ENCODE data around the gene TUT1.
"Not testable (repeated sequence)": the region's sequence is repeated elsewhere in the genome, so short reads cannot be mapped to it uniquely, and the experiment has no call there.

Gene TUT1

DNA sequence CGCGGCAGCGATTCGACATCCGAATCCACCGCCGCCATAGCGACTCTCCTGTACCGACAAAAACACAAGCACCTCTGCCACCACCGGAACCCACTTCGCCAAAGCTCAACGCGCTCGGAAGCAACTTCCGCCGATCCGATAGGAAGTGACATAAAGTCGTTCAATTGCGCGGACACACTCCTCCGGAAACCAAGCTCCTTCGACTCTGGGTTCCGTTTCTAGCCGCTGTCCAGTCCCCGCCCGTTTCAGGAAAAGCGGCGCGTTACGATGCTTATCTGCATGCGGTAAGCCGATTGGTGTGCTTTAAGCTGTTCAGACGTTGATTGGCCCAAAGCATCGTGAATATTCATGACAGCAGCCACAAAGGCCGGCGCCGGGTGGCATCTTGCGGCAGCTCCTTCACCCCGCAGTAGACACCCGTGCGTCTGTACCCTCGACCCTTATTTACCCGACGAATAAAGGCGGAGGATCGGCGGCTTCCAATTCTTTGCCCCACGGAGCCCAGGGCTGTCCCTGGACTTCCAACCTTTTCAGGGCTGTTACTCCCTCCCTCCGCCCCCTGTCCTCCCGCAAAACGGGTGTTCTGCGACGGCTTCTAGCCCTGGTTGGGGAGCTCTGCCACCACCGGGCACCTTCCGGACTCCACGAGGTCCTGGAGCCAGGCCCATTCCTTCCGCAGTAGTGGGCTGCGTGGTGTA lies at the start of gene TUT1:
Gene TUT1, minus strand, starts transcription at position 76 of the 698 bp plus-strand sequence. Its CDS starts 38 bp downstream, at position 38.
- peak; percentile 97 for DNase-seq

DNA sequence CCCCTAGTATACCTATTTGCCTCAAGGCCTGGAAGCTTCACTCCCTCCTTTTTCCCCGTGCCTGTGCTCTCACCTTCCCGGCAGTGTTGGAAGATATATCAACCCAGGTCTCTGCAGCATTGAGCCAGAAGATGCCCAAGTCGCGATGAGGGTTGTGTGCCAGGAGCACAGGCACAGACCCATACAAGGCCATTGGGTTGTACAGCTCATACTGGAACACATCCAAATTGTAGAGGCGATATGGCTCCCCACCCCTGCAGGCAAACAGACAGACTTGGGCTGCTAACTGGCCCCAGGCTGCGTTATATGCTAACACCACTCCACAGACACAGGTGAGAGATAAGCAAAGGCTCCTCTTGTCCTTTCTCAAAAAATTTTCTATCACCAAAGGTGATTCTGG lies 41.2 kb upstream of the TUT1 start:
- DNase-seq = no peak

DNA sequence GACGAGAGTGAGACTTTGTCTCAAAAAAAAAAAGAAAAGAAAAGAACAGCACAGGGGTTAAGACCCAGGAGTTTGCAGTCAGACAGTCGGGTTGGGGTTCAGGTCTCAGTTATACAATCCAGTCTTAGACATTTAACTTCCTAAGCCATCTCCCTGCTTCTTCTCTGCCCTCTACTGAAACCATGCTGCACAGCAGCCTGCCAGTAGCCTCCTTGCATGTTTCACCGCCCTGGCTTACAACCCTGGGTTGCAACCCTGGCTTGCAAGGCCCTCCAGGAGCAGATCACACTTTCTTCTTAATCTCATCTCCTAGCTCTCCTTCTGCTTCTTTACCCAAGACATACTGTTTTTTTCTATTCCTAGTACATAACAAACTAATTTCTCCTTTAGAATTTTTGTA lies 36.4 kb upstream of the TUT1 start:
- DNase-seq = no peak

DNA sequence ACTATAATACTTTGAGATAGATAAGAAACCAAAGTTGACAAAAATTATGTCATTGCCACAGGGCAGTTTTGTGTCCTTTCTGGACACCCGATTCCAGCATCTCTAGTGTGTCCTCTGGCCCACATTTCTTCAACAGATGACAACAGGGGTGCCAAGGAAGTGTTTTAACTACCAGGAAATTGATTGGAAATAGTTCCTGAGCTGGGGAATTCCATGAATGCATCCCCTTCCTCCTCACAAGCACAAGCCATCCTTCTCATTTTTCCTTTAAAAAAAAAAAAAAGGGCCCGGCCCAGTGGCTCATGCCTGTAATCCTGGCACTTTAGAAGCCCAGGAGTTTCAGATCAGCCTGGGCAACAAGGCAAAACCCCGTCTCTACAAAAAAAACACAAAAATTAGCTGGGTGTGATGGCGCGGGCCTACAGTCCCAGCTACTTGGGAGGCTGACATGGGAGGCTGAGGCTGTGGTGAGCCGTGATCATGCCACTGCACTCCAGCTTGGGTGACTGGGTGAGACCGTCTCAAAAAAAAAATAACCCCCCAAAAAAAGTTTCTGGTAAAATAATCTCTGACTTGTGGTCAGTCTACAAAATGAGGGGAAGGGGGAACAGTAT lies 31.3 kb upstream of the TUT1 start:
- no peak for DNase-seq

GRCh38 chr11:62621567-62622470 lies 30.5 kb upstream of the TUT1 start, which contains the start of gene B3GAT3:
Gene B3GAT3 (minus strand): TSS chr11:62621986. CDS start chr11:62621947, 39 bp downstream.
- DNase-seq = peak; percentile 99

DNA sequence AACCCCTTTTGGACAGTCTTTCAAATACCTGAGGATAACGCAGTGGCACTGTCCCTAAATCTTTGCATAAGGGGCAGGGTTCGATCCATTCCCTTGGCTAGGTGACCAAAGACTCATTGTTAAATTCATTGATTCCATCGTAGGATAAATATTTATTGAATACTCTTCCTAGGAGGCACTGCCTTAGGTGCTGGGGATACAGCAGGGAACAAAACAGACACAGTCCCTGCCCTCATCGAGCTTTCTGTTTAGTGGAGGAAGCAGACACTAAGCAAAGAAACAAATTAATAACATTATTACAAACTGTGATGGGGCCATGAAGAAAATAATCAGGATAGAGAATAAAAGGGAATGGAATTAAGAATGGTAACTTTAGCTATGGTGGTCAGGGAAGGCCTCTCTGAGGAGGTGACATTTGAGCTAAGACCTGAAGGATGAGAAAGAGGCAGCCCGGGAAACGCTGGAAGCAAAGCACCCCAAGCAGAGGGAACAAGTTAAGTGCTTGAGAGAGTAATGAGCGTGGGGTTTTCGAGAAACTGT lies 29.8 kb upstream of the TUT1 start:
- no peak for DNase-seq

DNA sequence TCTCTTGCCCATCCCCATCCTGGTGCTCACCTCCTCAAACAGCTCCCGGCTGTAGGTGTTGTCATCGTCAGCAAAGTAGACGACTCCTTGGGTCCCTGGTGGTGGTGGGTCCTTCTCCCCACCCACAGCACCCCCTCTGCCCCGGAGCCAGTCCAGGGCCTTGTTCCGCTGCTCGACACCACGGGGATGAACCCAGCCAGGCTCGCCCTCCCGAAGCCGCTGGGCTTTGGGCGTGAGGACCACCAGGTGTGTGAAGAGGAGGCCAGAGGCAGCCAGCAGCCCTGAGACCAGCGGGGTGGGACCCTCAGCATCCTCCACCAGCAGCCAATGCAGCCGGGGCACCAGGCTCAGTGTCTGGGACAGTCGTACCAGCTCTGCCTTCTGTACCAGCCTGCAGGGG lies 25.6 kb upstream of the TUT1 start:
- not testable (repeated sequence) for DNase-seq

GRCh38 chr11:62615521-62615920 lies 24.2 kb upstream of the TUT1 start:
- no peak for DNase-seq

- no peak for DNase-seq
These were observed 23.0 kb upstream of the TUT1 start for GRCh38 chr11:62614275-62614674.

- DNase-seq = no peak
These were observed 22.0 kb upstream of the TUT1 start for GRCh38 chr11:62613291-62613778.

DNA sequence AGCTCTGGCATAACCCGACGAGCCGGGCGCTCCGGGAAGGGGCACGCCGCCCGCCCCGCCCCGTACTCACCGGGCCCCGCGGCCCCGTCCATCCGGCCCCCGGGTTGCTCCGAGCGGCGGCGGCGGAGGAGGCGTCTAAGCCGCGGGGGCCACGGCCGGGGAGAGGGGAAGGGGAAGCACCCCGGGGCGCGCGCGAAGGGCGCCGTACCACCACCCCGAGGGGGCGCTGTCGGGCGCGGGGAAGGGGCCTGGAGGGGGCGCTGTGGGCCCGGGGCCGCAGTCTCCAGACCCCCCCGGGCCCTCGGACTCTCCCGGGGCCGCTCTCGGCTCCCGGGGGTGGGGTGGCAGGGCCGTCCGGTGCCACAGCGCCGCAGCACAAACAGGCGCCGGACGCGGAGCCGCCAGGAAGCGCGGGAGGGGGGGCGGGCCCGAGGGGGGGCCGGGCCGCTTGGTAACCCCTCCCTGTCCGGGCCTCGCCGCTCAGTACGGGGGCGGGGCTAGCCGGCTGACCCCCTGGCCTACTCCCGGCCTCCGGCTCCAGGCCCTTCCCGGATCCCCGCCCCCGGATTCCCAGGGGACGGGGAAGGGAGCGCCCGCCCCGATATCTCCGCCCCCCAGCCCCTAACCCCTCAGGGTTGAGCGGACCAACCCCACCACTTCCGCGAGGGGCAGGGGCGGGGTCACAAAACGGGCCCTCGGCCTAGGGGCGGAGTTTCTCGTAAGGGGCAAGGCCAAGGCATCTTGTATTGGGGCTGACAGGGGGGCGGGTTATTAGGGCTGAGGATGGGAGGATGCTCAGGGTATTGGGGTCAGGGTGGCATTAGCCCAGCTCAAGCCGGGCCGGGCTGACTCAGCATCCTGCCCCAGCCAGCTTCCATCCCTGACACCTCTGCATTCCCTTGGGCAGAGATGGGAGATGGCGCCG lies 21.3 kb upstream of the TUT1 start, which contains the start of the genes EML3 and ROM1:
Gene EML3, minus strand, starts transcription at position 410 of the 925 bp plus-strand sequence. Its CDS starts 318 bp downstream, at position 92.
Gene ROM1, plus strand, starts transcription at position 892 of the 925 bp plus-strand sequence. Its CDS starts 25 bp downstream, at position 917.
- DNase-seq = peak; percentile 91

DNA sequence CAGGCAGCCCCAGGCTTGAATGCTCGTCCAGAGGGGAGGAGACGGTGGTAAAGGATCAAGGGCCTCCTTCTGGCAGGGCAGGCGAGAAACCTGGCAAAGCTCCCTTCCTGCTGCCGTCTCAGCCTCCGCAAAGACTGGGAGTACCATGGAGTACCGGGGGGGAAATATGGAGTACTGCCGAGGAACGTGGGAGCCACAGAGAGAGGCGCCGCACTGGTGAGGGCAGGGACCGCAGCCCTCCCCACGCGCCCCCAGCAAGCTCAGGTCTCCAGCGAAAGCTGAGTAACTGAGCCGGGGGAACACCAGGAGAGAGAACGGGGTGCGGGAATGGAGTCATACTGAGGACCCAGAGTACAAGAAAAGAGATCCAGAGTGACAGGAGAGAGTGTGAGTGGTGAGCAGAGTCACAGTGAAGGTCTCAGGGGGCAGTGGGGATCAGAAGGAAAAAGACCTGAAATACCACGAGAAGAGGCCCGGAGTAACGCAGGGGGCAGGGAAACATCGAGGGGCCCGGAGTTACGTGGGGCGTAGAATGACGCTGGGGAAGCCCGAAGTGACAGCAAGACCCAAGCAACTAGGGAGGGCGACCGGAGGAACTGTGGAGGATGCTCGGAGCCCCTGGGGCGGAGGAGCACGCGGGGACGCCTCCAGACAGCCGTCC lies 20.5 kb upstream of the TUT1 start:
- DNase-seq = peak; percentile 20

- DNase-seq = no peak
These were observed 19.7 kb upstream of the TUT1 start for GRCh38 chr11:62610814-62611704.

- DNase-seq = no peak
These were observed 19.1 kb upstream of the TUT1 start for GRCh38 chr11:62610403-62610802.

DNA sequence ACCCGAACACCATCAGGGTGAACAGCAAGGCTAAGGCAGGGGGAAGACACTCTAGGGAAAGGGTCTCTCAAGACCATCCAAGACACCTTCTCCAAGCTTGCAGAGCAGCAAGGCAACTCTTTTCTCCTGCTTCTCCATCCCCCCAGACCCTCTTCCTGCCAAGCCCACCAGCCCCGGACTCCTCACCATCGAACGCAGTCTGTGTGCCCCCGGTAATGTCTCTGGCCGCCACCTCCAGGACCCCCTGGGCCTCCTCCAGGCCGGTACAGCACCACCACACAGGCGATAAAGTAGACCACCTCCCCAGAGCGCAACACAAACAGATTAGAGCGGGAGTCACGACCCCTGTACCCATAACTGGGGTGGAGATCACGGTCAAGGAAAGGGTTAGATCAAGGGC lies 17.5 kb upstream of the TUT1 start:
- no peak for DNase-seq

GRCh38 chr11:62607714-62608113 lies 16.4 kb upstream of the TUT1 start:
- no peak for DNase-seq

DNA sequence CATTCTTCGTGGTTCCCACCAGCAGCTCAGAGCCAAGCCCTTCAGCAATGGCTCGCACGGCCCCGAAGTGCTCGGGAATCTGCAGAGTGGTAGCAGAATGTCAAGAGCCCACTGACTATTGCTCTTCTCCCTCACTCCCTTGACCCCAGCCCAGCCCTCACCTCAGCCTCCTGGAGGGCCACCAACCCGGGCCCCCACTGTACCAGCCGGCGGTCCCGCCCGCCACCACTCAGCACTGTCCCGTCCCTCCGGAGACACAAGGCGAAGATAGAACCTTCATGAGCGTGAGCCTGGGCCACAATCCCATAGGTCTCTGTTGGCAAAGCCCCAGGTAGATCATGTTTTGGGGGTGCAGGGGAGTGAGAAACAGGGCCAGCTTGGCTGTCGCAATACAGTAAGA lies 14.6 kb upstream of the TUT1 start:
- DNase-seq = no peak

- DNase-seq = no peak
These were observed 14.1 kb upstream of the TUT1 start for GRCh38 chr11:62605467-62605866.

DNA sequence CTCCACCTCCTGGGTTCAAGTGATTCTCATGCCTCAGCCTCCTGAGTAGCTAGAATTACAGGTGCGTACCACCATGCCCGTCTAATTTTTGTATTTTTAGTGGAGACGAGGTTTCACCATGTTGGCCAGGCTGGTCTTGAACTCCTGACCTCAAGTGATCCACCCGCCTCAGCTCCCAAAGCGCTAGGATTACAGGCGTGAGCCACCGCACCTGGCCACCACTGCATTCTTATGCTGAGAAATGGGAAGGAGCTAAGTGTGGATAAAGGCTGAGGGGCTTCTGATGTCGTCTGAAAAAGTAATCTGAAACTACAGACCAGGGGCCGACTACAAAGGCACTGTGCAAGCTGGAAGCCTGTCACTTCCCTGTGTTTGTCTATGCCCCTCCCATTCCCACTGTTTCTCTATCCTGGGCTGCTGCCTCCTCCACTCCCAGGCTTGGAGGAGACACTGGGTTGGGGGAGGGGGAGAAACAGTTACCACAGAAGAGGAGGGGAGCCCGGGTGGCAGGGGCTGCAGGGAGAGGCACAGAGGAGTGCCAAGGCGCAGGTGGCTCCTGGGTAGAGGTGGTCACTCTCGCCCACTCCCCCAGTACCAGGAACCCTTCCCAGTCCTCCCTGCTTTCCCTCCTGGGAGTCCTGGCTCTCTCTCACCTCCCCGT lies 13.3 kb upstream of the TUT1 start:
- no peak for DNase-seq
